Measurements from ENCODE around the gene SERPINE2. TPM values are rescaled to one million over a fixed set of nuclear protein-coding genes. Genes with fewer than 3 reads are reported as not detected.

SERPINE2 gene
- total and polyA plus RNA-seq, 4 donors, result 4.2 to 61.4 (median 11.7) TPM

DNA sequence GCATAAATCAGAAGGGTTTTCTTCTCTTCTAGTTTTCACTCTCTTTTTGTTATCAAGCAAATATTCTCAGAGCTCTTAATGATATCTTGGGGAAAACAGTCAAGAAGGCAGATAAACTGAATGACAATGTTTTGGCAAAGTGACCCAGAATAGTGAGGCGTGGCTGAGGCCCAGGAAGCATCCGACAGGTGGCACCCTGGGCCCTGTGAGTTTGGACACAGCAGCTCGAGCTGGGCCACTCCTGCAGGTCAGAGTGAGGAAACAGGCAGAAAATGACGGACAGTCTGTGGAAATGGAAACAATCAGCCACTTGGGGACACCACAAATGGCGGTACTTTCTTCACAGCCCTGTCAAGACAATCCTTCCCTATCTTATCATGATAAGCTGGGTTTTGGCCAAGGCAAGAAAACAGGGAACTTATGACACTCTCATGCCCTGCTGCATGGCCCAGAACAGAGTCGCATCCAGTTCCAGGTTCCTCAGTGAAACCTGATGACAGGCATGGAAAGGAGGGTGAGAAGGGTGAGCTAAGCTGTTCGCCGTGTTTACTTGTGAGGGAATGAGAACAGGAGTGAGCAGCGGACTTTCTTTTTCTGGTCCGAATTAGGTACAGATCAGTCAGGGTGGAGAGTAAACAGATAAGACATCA, 49.8 kb downstream of the SERPINE2 start:
- Histone ChIP-seq H3K9ac (ENCODE audit: insufficient read depth in 1 of 2, low read length in 2 of 2) (no peak overlapping the region), H3K36me3 (ENCODE audit: control insufficient read depth in 4 of 4, insufficient read depth in 4 of 4, low read length in 4 of 4) (peaks cover 0 to 11% (median 4%) of the 10 kb centered on the region in 4 donors), H3K27ac (ENCODE audit: low read depth in 1 of 2, low read length in 1 of 2) (no peak overlapping the region), H3K4me1 (ENCODE audit: control insufficient read depth in 5 of 5, insufficient read depth in 5 of 5, low read length in 5 of 5) (peaks cover 0 to 10% (median 1%) of the 10 kb centered on the region in 5 donors), H3K9me3 (ENCODE audit: control insufficient read depth in 4 of 4, insufficient read depth in 3 of 4, low read length in 3 of 4) (no peaks in the 10 kb centered on the region), H3K4me3 (no peak overlapping the region), H3K27me3 (ENCODE audit: control insufficient read depth in 3 of 3, insufficient read depth in 3 of 3, low read length in 2 of 3) (no peaks in the 10 kb centered on the region)
- 74 to 82% methylated on average over 10 of the region's 10 CpGs for WGBS, 2 donors
- TF ChIP-seq, protein P1, sequence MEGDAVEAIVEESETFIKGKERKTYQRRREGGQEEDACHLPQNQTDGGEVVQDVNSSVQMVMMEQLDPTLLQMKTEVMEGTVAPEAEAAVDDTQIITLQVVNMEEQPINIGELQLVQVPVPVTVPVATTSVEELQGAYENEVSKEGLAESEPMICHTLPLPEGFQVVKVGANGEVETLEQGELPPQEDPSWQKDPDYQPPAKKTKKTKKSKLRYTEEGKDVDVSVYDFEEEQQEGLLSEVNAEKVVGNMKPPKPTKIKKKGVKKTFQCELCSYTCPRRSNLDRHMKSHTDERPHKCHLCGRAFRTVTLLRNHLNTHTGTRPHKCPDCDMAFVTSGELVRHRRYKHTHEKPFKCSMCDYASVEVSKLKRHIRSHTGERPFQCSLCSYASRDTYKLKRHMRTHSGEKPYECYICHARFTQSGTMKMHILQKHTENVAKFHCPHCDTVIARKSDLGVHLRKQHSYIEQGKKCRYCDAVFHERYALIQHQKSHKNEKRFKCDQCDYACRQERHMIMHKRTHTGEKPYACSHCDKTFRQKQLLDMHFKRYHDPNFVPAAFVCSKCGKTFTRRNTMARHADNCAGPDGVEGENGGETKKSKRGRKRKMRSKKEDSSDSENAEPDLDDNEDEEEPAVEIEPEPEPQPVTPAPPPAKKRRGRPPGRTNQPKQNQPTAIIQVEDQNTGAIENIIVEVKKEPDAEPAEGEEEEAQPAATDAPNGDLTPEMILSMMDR (IDR thresholded peaks at IDR 0.05; ENCODE audit: control extremely low read depth, extremely low read depth), result no peak
- ATAC-seq (ENCODE audit: insufficient read depth, low FRiP score) (no peak), DNase-seq (no peak)

DNA sequence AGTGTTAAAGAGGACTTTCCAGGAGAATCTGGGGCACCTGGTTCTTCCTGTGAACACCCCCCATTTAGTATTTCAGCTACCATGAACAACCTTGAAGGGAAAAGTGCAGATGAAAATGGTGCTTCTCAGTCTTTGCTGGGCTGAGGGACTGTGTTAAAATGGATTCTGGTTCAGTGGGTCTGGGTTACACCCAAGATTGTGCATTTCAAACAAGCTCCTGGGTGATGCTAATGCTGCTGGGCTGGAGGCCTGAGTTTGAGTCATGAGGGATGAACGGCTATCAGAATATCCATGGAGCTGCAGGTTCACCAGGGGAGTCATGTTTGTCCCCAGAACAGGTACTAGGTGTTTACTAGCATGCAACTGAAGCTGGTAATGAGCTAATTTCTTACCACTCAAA, 57.8 kb downstream of the SERPINE2 start:
- 90 to 100% methylated on average over 1 of the region's 1 CpG for whole genome bisulfite sequencing, 2 donors

DNA sequence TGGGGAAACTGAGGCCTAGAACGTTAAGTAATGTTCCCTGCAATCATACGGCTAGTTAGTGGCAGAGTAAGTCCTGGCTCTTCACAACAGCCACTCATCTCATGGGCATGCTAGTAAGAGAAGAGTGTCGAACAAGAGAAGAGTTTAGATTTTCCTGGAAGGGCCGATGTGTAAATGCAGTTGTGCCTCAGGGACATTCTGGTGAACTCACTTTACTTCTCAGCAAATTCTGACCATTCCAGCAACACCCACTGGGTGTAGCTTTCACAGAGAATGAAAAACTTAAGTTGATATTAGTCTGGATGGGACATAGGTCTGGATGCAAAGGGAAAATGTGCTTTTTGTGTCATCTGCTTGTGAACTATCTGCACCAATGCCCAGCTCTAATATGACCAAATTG, 58.3 kb downstream of the SERPINE2 start:
- H3K27me3 ChIP-seq (ENCODE audit: control insufficient read depth in 3 of 3, insufficient read depth in 3 of 3, low read length in 2 of 3), result no peaks in the 10 kb centered on the region

More for the DNA sequence above, 57.8 kb downstream of the SERPINE2 start:
- Histone ChIP-seq H3K9ac (ENCODE audit: insufficient read depth in 1 of 2, low read length in 2 of 2) (no peak overlapping the region), H3K4me3 (no peak overlapping the region), H3K27ac (ENCODE audit: low read depth in 1 of 2, low read length in 1 of 2) (no peak overlapping the region), H3K9me3 (ENCODE audit: control insufficient read depth in 4 of 4, insufficient read depth in 3 of 4, low read length in 3 of 4) (no peaks in the 10 kb centered on the region), H3K4me1 (ENCODE audit: control insufficient read depth in 5 of 5, insufficient read depth in 5 of 5, low read length in 5 of 5) (no peaks in the 10 kb centered on the region), H3K27me3 (ENCODE audit: control insufficient read depth in 3 of 3, insufficient read depth in 3 of 3, low read length in 2 of 3) (no peaks in the 10 kb centered on the region), H3K36me3 (ENCODE audit: control insufficient read depth in 4 of 4, insufficient read depth in 4 of 4, low read length in 4 of 4) (peaks cover 0 to 12% (median 6%) of the 10 kb centered on the region in 4 donors)
- TF ChIP-seq, protein P1 (IDR thresholded peaks at IDR 0.05; ENCODE audit: control extremely low read depth, extremely low read depth), result no peak
- DNase-seq, result no peak
- no peak for ATAC-seq (ENCODE audit: insufficient read depth, low FRiP score)

More for the DNA sequence above, 58.3 kb downstream of the SERPINE2 start:
- H3K4me1 ChIP-seq (ENCODE audit: control insufficient read depth in 5 of 5, insufficient read depth in 5 of 5, low read length in 5 of 5), result no peaks in the 10 kb centered on the region
- no peak for DNase-seq
- 93 to 96% methylated on average over 4 of the region's 4 CpGs for WGBS, 2 donors
- peaks cover 0 to 12% (median 5%) of the 10 kb centered on the region in 4 donors for H3K36me3 ChIP-seq (ENCODE audit: control insufficient read depth in 4 of 4, insufficient read depth in 4 of 4, low read length in 4 of 4)
- TF ChIP-seq, protein P1 (IDR thresholded peaks at IDR 0.05; ENCODE audit: control extremely low read depth, extremely low read depth), result no peak
- H3K4me3 ChIP-seq, result no peak overlapping the region
- no peak for ATAC-seq (ENCODE audit: insufficient read depth, low FRiP score)
- no peak overlapping the region for H3K27ac ChIP-seq (ENCODE audit: low read depth in 1 of 2, low read length in 1 of 2)
- H3K9me3 ChIP-seq (ENCODE audit: control insufficient read depth in 4 of 4, insufficient read depth in 3 of 4, low read length in 3 of 4), result no peaks in the 10 kb centered on the region
- no peak overlapping the region for H3K9ac ChIP-seq (ENCODE audit: insufficient read depth in 1 of 2, low read length in 2 of 2)

All from lung (tissue), 12 donors.